SK-N-SH treated with all-trans-retinoic acid at 6 μM for 48 hours (cell line): ENCODE measurements around the gene CHD1.

Experiments used
- ARNTL ChIP-seq: fragments of 450-650 bp; formaldehyde crosslinking; IDR thresholded peaks from 2 replicates; pipeline ENCODE4 v1.5.0; 2020; ENCODE audit warnings: low read depth, mild to moderate bottlenecking, moderate library complexity, borderline replicate concordance
- CSDC2 ChIP-seq: fragments of 250-450 bp; sonication (Bioruptor Pico); IDR thresholded peaks from 2 replicates; pipeline ENCODE4 v1.5.0; 2020; ENCODE audit warnings: mild to moderate bottlenecking, moderate library complexity
- POU6F1 ChIP-seq: fragments of 250-450 bp; sonication (Bioruptor Pico); IDR thresholded peaks from 2 replicates; pipeline ENCODE4 v1.8.0; 2021; ENCODE audit warnings: low read depth, mild to moderate bottlenecking, moderate library complexity, borderline replicate concordance
- PPARA ChIP-seq: fragments of 250-450 bp; sonication (Bioruptor Pico); IDR thresholded peaks from 2 replicates; pipeline ENCODE4 v1.5.0; 2020; ENCODE audit warnings: mild to moderate bottlenecking, borderline replicate concordance
- RARB ChIP-seq: fragments of 250-450 bp; sonication (Bioruptor Pico); IDR thresholded peaks from 2 replicates; pipeline ENCODE4 v1.8.0; 2021; ENCODE audit warnings: mild to moderate bottlenecking, moderate library complexity
- SNAI2 ChIP-seq: fragments of 250-450 bp; sonication (Bioruptor Pico); IDR thresholded peaks from 2 replicates; pipeline ENCODE4 v1.5.0; 2020; ENCODE audit warnings: mild to moderate bottlenecking, moderate library complexity
- TOX ChIP-seq: fragments of 250-450 bp; sonication (Bioruptor Pico); IDR thresholded peaks from 2 replicates; pipeline ENCODE4 v1.8.0; 2021; ENCODE audit warnings: mild to moderate bottlenecking, moderate library complexity, borderline replicate concordance
- ZFP3 ChIP-seq: fragments of 250-450 bp; sonication (Bioruptor Pico); IDR thresholded peaks from 2 replicates; pipeline ENCODE4 v1.5.0; 2020; ENCODE audit warnings: mild to moderate bottlenecking, moderate library complexity
- ZFP30 ChIP-seq: fragments of 450-650 bp; formaldehyde crosslinking; IDR thresholded peaks from 2 replicates; pipeline ENCODE4 v1.5.0; 2022; ENCODE audit warnings: mild to moderate bottlenecking, moderate library complexity
- ZNF565 ChIP-seq: fragments of 450-650 bp; formaldehyde crosslinking; conservative IDR thresholded peaks from 2 replicates; pipeline ENCODE4 v1.5.0; 2020; ENCODE audit warnings: low read depth, mild to moderate bottlenecking, moderate library complexity
- ZNF70 ChIP-seq: fragments of 450-650 bp; formaldehyde crosslinking; IDR thresholded peaks from 2 replicates; pipeline ENCODE4 v1.5.0; 2020; ENCODE audit warnings: mild to moderate bottlenecking, moderate library complexity
- TF ChIP-seq, protein P1 (sequence below): fragments of 250-450 bp; sonication (Bioruptor Pico); IDR thresholded peaks from 2 replicates; pipeline ENCODE4 v1.5.0; 2020; ENCODE audit warnings: mild to moderate bottlenecking, moderate library complexity
- TF ChIP-seq, protein P2 (sequence below): fragments of 250-450 bp; sonication (Bioruptor Pico); IDR thresholded peaks from 2 replicates; pipeline ENCODE4 v1.8.0; 2020; ENCODE audit warnings: mild to moderate bottlenecking, moderate library complexity, borderline replicate concordance

GRCh38 chr5:98825582-98826375, 103.0 kb downstream of the CHD1 start:
- no peak for TF ChIP-seq ARNTL (CRISPR knock-in tag)
- TF ChIP-seq ZFP30 (CRISPR knock-in tag), result no peak
- TF ChIP-seq RARB (CRISPR knock-in tag), result no peak
- no peak for TF ChIP-seq PPARA (CRISPR knock-in tag)
- TF ChIP-seq TOX (CRISPR knock-in tag), result no peak
- TF ChIP-seq, protein P1, sequence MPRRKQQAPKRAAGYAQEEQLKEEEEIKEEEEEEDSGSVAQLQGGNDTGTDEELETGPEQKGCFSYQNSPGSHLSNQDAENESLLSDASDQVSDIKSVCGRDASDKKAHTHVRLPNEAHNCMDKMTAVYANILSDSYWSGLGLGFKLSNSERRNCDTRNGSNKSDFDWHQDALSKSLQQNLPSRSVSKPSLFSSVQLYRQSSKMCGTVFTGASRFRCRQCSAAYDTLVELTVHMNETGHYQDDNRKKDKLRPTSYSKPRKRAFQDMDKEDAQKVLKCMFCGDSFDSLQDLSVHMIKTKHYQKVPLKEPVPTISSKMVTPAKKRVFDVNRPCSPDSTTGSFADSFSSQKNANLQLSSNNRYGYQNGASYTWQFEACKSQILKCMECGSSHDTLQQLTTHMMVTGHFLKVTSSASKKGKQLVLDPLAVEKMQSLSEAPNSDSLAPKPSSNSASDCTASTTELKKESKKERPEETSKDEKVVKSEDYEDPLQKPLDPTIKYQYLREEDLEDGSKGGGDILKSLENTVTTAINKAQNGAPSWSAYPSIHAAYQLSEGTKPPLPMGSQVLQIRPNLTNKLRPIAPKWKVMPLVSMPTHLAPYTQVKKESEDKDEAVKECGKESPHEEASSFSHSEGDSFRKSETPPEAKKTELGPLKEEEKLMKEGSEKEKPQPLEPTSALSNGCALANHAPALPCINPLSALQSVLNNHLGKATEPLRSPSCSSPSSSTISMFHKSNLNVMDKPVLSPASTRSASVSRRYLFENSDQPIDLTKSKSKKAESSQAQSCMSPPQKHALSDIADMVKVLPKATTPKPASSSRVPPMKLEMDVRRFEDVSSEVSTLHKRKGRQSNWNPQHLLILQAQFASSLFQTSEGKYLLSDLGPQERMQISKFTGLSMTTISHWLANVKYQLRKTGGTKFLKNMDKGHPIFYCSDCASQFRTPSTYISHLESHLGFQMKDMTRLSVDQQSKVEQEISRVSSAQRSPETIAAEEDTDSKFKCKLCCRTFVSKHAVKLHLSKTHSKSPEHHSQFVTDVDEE, result no peak
- TF ChIP-seq ZFP3, result no peak
- TF ChIP-seq, protein P2, sequence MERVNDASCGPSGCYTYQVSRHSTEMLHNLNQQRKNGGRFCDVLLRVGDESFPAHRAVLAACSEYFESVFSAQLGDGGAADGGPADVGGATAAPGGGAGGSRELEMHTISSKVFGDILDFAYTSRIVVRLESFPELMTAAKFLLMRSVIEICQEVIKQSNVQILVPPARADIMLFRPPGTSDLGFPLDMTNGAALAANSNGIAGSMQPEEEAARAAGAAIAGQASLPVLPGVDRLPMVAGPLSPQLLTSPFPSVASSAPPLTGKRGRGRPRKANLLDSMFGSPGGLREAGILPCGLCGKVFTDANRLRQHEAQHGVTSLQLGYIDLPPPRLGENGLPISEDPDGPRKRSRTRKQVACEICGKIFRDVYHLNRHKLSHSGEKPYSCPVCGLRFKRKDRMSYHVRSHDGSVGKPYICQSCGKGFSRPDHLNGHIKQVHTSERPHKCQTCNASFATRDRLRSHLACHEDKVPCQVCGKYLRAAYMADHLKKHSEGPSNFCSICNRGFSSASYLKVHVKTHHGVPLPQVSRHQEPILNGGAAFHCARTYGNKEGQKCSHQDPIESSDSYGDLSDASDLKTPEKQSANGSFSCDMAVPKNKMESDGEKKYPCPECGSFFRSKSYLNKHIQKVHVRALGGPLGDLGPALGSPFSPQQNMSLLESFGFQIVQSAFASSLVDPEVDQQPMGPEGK, result no peak
- TF ChIP-seq POU6F1 (CRISPR knock-in tag), result no peak
- TF ChIP-seq ZNF70, result no peak
- TF ChIP-seq ZNF565 (CRISPR knock-in tag), result no peak
- no peak for TF ChIP-seq SNAI2 (CRISPR knock-in tag)
- no peak for TF ChIP-seq CSDC2 (CRISPR knock-in tag)
